GM21423 (cell line): ENCODE results near the gene AJM1.
"Not testable (repeated sequence)": the region's sequence is repeated elsewhere in the genome, so short reads cannot be mapped to it uniquely, and the experiment has no call there.

Experiments
- ATAC-seq: cut with Tn5 transposase; IDR thresholded peaks from one replicate; pipeline ENCODE4 v1.9.1; 2021; ENCODE audit warnings: mild to moderate bottlenecking, moderate library complexity; ENCODE audit not compliant: unreplicated experiment

The AJM1 gene

DNA sequence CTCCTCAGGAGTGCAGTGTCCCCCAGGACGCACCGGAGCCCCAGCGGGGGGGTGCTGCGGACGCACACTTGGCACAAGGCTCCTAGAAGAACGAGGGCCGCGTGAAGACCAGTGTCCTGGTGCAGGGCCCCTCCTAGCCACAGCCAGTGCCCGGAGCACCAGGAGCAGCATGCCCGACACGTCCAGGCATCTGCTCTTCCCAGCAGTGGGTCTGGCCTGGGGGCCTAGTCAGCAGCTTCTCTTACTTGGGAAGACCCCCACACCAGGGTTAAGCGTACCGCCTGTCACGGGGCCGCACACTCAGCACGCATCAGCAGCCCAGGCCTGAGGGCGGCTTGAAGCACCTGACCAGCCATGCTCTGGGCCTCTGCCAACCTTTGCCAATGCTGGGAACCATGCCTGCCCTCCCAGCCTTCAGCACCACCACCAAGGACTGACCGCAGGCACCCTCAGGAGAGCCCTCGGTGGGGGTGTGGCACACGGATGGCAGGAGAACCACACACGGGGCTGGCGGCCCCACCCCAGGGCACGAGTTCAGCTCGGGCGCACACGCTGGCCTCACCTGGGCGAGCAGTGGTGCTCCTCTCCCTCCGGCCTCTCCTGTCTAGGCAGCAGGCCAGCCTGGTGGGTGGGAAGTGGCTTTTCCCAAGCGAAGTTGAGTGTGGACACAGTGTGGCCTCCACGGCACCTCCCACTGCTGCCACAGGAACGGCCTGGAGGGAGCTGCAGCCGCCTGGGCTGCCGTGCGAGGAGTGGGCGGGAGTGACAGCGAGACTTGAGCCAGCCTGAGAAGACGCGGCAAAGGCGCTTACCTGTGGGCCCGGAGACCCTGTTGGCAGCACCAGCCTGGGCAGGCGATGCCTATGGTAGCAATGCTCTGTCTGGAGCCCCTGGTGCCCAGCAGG lies 12.0 kb upstream of the AJM1 start:
- no peak for ATAC-seq

DNA sequence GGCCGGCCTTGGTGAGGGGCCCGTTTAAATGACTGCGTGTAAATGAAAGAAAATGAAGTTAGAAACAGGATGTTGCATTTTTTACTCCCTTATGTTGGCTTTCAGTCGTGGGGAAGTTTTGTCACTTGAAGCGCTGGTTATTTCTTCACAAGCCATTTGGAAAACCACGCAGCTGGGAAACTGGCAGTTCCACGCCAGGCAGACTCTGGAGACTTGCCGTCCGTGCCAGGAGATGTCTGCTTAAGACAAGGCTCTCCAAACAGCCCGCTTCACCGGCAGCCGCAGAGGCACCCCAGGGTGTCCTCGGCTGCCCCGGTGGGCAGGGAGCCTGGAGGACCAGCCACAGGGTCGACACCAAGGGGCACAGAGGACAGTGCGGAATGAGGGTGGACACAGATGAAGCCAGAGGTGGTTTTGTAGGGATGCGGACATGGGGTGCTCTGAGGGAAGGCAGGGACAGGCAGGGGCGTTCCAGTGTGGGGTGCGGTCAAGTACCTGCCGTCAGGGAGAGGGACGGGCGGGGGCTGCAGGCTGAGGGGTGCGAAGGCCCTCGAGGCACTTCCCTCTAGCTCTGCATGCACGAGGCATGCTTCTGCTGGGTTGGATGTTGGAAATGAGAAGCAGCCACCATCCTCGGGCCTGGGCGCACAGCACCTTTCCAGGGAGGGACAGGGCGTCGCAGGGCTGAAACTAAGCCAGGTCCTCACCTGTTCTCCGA lies 11.1 kb upstream of the AJM1 start:
- ATAC-seq: no peak

DNA sequence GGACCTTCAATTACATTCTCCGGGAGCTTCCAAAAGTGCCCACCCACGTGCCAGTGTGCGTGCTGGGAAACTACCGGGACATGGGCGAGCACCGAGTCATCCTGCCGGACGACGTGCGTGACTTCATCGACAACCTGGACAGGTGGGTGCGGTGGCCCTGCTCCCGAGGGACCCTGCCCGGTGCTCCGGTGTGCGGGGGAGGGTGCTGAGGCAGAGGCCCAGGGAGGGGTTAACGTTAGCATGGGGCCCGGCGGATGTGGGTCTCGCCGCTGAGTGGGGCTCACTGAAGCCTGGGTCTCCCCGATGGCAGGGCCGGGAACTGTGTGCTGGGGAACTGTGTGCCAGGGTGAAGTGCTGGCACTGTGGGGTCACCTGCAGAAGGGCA lies 10.6 kb upstream of the AJM1 start:
- ATAC-seq: no peak

DNA sequence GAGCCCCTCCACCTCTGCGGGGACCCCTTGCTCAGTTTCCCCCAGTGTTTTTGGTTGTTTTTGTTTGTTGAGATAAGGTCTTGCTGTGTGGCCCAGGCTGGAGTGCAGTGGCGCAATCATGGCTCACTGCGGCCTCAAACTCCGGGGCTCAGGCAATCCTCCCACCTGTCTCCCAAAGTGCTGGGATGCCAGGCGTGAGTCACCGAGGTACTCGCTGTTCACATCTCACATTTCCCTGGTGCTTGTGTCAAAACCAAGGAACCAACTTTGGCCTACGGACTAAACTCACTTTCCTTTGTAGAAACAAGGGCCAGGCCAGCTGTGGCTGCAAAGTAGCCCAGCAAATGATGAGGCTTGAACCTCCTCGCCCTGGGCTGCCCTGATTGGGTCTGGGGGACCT lies 9.7 kb upstream of the AJM1 start:
- no peak for ATAC-seq

DNA sequence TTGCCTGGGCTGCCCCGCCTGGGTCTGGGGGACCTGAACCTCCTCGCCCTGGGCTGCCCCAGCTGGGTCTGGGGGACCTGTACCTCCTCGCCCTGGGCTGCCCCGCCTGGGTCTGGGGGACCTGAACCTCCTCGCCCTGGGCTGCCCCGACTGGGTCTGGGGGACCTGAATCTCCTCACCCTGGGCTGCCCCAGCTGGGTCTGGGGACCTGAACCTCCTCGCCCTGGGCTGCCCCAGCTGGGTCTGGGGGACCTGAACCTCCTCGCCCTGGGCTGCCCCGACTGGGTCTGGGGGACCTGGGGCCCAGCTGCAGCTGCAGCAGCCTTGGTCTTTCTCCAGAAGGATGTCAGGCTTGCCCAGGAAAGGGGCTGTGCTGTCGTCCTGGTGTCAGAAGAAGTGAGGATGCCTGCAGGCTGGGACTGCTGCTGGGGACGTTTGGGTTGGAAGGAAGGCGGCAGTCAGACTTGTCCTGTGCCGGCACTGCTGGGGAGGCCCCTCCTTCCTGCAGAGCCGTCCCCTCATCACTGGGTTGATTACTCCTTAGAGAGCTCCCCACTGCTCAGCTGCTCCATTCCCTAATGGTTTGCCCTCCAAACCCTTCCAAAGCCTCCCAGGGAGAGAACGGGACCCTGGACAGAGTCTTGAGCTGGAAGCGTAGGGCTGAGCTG lies 8.8 kb upstream of the AJM1 start:
- not testable (repeated sequence) for ATAC-seq

DNA sequence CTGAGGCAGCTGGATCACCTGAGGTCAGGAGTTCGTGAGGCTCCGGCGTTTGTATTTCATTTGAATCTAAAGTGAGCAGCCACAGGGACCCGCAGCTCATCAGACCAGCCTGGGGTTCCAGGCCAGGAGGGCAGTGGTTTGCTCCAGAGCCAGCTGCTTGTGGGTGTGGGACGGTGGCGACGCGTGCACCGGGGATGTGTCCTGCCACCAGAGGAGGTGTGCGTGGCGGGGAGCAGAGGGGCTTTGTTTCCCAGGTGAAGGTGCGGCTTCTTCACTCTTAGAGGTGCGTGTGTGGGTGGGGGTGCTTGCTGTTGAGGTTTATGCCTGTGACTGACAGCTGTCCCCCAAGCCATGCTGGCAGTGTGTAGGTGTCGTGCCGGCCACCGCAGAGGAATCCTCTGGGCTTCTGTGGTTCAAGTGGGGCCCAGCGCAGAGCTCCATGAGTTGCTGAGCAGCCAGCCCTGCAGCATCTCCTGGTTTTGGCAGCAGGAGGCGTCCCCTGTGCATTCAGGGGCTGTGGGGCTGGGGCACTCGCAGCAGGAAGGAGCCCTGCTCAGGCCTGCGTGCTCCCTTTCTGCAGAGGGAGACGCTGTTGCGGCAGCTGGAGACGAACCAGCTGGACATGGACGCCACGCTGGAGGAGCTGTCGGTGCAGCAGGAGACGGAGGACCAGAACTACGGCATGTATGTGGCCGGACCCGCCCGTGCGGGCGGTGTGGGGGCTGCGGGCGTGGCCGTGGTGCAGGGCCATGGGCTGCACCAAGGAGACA lies 6.9 kb upstream of the AJM1 start:
- ATAC-seq: no peak

DNA sequence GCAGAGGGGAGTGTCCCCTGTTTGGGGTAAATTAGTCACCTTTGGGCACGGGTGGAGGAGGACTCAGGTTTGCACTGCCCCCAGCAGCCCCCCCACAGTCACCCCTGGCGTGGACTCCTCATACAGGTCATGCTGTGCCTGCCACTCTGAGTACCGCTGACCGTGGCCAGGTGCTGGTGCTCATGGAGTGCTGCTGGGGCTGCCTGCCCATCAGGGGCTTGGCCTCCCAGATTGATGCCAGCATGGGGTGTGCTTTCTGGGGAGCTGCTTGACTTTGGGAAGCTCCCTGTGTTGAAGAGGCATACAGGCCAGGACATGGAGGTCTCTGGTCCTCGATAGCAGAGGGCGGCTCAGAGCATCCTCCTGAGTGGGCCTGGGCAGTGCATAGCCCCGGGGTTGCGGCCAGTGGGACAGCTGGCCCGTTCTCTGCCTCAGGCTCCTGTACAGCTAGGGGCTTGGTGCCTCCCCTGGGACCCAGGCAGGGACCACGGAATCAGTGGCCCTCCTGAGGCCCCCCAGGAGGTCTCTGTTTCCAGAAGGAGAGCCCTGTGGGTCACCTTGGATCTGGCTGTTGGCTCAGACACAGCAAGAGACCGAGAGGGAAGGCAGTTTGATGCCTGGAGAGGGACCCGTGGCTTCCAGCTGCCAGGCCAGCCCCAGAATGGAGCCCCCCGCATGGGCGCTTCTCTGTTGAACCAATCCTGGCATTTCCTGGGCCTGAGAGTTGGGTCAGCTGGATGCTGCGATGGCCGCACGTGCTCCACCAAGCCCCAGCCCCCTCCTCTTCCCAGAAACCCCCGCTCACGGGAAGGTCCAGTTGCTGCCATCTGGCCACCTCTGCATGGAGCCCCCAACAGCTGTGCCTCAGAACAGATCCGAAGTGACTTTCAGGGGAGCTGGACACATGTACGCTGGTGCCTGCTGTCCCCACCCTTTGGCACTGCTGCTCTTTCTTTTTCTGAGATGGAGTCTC lies 6.1 kb upstream of the AJM1 start:
- ATAC-seq: no peak

DNA sequence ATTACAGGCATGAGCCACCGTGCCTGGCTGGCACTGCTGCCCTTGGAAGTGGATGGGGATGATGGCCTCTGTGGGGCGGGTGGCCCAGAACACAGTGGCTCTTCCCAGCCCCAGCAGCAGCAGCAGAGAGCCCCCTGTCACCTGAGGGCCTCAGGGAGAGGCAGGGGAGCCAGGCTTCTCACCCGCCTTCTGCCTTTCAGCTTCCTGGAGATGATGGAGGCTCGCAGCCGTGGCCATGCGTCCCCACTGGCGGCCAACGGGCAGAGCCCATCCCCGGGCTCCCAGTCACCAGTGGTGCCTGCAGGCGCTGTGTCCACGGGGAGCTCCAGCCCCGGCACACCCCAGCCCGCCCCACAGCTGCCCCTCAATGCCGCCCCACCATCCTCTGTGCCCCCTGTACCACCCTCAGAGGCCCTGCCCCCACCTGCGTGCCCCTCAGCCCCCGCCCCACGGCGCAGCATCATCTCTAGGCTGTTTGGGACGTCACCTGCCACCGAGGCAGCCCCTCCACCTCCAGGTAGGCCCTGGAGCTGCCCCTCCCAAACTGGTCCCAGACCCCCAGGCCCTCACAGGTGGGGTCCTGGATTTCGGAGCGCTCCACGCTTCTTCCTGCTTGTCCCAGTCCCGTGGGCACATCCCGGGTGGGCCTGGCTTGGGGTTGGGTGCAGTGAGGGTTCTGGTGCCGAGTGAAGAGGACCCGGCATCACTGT lies 5.0 kb upstream of the AJM1 start:
- ATAC-seq: no peak

DNA sequence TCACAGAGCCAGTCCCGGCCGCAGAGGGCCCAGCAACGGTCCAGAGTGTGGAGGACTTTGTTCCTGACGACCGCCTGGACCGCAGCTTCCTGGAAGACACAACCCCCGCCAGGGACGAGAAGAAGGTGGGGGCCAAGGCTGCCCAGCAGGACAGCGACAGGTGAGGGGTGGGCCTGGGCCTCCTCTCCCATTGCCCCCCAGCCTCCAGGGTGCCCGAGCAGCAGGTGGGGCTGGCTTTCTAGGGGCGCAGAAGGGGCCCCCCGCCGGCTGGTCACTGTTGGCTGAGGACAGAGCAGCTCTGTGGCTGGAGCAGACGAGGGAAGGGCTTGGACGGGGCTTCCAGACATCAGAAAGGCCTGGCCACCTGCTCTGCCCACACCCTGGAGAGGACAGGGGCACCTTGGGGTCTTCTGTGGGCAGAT lies 4.4 kb upstream of the AJM1 start:
- not testable (repeated sequence) for ATAC-seq

DNA sequence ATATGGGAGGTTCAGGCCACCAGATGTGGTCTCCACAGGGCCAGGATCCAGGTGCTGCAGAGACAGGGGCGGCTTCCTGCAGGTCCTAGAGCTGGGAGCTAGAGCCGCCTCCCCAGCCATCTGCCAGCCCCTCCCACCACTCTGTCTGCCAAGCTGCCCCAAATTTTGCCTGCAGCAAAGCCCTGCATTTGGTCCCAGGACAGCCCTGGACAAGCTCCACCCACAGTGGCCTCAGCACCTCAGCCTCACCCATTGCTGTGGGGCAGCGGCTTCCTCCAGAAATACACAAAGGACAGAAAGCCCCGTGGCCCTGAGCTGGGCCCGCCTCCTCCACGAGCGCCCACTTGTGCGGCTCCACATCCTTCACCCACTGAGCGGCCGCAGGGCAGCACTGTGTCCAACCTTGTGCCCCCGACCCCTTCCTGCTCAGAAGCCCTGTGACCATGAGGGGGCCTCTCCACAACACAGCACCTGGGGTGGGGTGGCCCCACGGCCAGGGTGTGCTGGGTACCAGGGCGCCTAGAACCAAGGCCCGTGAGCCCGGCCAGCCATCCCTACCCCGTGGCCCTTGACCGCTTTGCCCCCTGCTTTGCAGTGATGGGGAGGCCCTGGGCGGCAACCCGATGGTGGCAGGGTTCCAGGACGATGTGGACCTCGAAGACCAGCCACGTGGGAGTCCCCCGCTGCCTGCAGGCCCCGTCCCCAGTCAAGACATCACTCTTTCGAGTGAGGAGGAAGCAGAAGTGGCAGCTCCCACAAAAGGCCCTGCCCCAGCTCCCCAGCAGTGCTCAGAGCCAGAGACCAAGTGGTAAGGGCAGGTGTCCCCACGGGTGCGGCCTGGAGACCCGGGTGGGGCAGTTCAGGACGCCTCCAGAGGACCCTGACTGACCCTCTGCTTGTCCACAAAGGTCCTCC lies 3.7 kb upstream of the AJM1 start:
- ATAC-seq: no peak

DNA sequence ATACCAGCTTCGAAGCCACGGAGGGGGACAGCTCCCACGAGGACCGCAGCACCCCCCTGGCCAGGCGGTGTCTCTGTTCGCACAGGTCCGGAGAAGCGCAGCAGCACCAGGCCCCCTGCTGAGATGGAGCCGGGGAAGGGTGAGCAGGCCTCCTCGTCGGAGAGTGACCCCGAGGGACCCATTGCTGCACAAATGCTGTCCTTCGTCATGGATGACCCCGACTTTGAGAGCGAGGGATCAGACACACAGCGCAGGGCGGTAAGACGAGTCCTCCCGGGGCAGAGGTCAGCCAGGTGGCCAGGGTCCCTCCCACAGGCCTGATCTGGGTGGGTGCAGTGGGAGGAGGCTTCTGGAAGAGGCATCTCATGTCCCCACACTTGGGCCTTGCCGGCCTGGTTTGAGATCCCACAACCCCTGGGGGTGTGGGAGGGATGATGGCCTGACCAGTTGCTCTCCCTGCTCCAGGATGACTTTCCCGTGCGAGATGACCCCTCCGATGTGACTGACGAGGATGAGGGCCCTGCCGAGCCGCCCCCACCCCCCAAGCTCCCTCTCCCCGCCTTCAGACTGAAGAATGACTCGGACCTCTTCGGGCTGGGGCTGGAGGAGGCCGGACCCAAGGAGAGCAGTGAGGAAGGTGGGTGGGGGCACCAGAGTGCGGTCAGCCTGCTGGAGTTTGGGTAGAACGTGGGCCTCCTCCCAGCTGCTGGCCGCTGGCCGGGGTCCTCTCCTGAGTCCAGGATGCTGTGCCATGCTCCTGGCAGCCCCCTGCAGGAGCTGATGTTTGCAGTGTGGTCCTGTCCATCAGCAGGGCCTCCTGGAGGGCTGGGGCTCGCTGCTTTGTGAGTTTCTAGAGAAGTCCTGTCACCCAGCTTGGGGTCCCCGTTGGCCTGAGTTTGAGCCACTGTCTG lies 2.8 kb upstream of the AJM1 start:
- no peak for ATAC-seq

DNA sequence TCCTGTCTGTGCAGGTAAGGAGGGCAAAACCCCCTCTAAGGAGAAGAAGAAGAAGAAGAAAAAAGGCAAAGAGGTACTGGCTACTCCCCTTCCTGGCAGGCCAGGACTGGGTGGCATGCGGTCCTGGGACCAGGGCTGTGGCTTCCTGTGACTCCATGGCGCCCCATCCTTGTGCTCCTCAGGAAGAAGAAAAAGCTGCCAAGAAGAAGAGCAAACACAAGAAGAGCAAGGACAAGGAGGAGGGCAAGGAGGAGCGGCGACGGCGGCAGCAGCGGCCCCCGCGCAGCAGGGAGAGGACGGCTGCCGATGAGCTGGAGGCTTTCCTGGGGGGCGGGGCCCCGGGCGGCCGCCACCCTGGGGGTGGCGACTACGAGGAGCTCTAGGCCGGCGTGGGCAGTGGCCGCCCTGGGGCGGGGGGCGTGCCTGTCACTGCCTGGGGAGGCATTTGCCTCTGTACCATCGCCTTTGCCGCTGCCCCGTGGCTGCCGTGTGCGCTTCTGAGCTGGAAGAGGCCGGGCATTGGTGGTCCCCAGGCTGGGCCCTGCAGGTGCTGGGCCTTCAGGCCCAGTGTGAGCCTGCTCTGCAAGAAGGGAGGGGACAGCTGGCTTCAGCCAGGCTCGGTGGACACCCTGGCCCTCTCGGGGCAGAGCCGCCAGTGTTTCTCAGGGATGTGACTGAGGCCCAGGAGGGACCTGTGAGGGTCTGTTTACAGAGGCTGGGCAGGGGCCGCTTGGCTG lies 2.0 kb upstream of the AJM1 start:
- no peak for ATAC-seq

DNA sequence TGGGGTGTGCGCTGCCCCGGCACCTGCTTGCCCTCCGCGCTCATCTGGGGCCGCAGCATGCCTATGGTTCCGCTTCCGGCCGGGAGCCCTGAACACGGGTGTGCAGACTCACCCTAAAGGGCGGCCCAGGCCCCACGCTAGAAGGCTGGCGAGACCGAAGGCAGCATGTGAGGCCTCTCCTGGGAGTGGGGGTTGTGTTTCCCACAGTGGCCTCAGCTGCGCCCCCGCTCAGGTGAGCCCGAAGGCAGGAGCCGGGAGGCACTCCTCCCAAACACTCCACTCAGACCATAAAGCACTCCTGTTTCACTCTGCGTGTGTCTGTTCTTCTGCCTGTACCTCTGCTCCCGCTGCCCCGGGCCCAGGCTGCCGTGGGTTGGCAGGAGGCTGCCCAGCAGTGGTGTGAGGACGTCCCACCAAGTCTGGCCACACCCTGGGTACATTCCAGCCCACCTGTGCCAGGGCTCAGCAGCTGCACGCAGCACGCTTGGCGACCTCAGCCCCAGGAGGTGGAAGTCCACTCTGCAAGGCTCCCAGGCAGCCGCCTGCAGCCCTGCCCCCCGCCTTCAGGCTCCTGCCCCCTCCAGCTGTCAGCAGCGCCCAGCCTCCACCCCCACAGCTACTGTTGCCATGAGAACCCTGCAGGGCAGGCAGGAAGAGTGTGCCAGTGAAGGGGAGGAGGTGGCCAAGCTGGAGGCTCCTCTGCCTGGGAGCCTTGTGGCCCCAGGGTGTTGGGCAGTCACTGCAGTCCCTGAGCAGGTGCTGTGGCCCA lies 1.2 kb upstream of the AJM1 start:
- no peak for ATAC-seq

DNA sequence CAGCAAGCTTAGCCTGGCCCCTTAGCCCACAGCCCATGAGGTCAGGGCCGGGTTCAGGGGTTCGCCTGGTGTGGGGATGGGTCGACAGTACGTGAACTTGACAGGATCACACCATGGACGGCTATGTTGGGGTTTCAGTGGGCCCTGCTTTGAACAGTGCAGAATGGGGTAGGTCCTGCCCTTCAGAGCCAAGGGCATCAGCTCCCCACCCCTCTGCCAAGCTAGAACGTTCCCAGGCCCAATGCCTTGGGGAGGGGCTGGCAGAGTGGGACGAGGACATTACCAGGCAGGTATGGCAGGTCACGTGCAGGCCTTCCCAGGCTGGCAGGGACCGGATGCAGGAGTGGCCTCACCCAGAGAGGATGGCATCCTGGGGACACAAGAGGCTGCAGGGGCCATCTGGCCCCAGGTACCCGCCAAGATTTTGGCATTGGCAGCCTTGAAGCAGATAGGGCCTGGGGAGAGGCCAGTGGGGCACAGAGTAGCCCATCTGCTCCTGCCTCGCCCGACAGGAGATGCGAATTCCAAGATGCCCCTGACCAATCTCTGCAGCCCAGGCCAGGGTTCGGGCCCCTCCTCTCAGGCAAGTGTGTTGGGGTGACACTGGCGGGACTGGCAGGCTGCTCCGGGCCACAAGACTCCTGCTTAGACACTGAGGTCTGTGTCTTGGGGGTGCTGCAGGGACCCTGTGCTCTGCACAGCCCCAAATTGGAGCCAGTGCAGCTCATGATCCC lies 465 bp upstream of the AJM1 start:
- not testable (repeated sequence) for ATAC-seq
